ENCODE data around the gene ANKFN1. TPM values are rescaled to one million over a fixed set of nuclear protein-coding genes. Genes with fewer than 3 reads are reported as not detected.

The ANKFN1 gene
- total and polyA plus RNA-seq, 11 donors: not detected

GRCh38 chr17:56452461-56452860 is 299.2 kb downstream of the ANKFN1 start:
- 64 to 90% (median 71%) methylated on average over 1 of the region's 1 CpG for WGBS, 4 donors
- DNase-seq (no peak), ATAC-seq (no peak)
- TF ChIP-seq CTCF (IDR thresholded peaks at IDR 0.05) (no peak), POLR2A (IDR thresholded peaks at IDR 0.05) (no peak)
- H3K27me3 ChIP-seq: peaks cover 0 to 21% (median 0%) of the 10 kb centered on the region in 9 donors
- H3K27ac ChIP-seq: no peak overlapping the region
- H3K4me1 ChIP-seq: no peaks in the 10 kb centered on the region
- peaks cover 0 to 3% (median 0%) of the 10 kb centered on the region in 12 donors for H3K9me3 ChIP-seq
- intact Hi-C loops (cut with DNase I): no loop called here
- H3K4me3 ChIP-seq: no peak overlapping the region
- no peaks in the 10 kb centered on the region for H3K36me3 ChIP-seq

- Histone ChIP-seq H3K4me3 (no peak overlapping the region), H3K4me1 (no peaks in the 10 kb centered on the region), H3K9me3 (peaks cover 0 to 3% (median 0%) of the 10 kb centered on the region in 12 donors), H3K27ac (no peak overlapping the region), H3K36me3 (no peaks in the 10 kb centered on the region), H3K27me3 (peaks cover 0 to 21% (median 0%) of the 10 kb centered on the region in 9 donors)
- 62 to 72% (median 71%) methylated on average over 5 of the region's 5 CpGs for WGBS, 4 donors
- DNase-seq (no peak), ATAC-seq (no peak)
- intact Hi-C loops (cut with DNase I): no loop called here
- no peak for TF ChIP-seq POLR2A (IDR thresholded peaks at IDR 0.05)
- TF ChIP-seq CTCF (IDR thresholded peaks at IDR 0.05): no peak
Measured at GRCh38 chr17:56457501-56457900, 304.2 kb downstream of the ANKFN1 start.

GRCh38 chr17:56465886-56466285 is 312.6 kb downstream of the ANKFN1 start:
- H3K9me3 ChIP-seq: no peaks in the 10 kb centered on the region
- no peaks in the 10 kb centered on the region for H3K4me1 ChIP-seq
- no peaks in the 10 kb centered on the region for H3K27me3 ChIP-seq
- 80 to 97% (median 92%) methylated on average over 1 of the region's 1 CpG for WGBS, 4 donors
- intact Hi-C loops (cut with DNase I): no loop called here
- DNase-seq (no peak), ATAC-seq (no peak)
- TF ChIP-seq POLR2A (IDR thresholded peaks at IDR 0.05) (no peak), CTCF (IDR thresholded peaks at IDR 0.05) (no peak)
- H3K4me3 ChIP-seq: no peak overlapping the region
- H3K27ac ChIP-seq: no peak overlapping the region
- H3K36me3 ChIP-seq: no peaks in the 10 kb centered on the region

- intact Hi-C loops (cut with DNase I): no loop called here
- no peak overlapping the region for H3K4me3 ChIP-seq
- H3K27ac ChIP-seq: no peak overlapping the region
- H3K27me3 ChIP-seq: no peaks in the 10 kb centered on the region
- DNase-seq: no peak
- no peak for ATAC-seq
- TF ChIP-seq POLR2A (IDR thresholded peaks at IDR 0.05): no peak
- TF ChIP-seq CTCF (IDR thresholded peaks at IDR 0.05): no peak
- no peaks in the 10 kb centered on the region for H3K36me3 ChIP-seq
- peaks cover 0 to 8% (median 0%) of the 10 kb centered on the region in 12 donors for H3K9me3 ChIP-seq
- WGBS, 4 donors: 67 to 77% (median 72%) methylated on average over 2 of the region's 2 CpGs
- no peaks in the 10 kb centered on the region for H3K4me1 ChIP-seq
Measured at GRCh38 chr17:56468840-56469239, 315.6 kb downstream of the ANKFN1 start.
